ENCODE results near the gene HELZ. TPM values are rescaled to one million over a fixed set of nuclear protein-coding genes. Genes with fewer than 3 reads are reported as not detected.

Gene HELZ
- total and polyA plus RNA-seq, 9 donors = 8.4 to 72.8 (median 55.5) TPM

DNA sequence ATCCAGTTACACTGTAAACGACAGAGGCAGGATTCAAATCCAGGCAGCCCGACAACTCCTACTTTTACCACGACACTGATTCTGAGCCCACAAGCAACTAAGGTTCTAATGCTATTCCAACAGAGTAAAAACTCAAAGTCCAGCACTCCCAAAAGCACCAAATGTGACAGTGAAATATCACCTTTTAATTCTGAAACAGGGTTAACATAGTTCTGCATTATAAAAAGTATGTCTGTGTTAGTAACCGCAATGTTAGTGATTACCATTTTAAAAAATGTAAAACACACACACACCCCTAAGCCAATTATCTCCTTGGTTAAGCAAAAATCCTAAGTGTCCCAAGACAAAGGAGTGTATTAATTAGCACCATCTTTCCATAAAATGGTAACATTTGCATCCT lies 19.7 kb downstream of the HELZ start:
- TF ChIP-seq, protein P1, sequence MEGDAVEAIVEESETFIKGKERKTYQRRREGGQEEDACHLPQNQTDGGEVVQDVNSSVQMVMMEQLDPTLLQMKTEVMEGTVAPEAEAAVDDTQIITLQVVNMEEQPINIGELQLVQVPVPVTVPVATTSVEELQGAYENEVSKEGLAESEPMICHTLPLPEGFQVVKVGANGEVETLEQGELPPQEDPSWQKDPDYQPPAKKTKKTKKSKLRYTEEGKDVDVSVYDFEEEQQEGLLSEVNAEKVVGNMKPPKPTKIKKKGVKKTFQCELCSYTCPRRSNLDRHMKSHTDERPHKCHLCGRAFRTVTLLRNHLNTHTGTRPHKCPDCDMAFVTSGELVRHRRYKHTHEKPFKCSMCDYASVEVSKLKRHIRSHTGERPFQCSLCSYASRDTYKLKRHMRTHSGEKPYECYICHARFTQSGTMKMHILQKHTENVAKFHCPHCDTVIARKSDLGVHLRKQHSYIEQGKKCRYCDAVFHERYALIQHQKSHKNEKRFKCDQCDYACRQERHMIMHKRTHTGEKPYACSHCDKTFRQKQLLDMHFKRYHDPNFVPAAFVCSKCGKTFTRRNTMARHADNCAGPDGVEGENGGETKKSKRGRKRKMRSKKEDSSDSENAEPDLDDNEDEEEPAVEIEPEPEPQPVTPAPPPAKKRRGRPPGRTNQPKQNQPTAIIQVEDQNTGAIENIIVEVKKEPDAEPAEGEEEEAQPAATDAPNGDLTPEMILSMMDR (IDR thresholded peaks at IDR 0.05) = no peak
- TF ChIP-seq EP300 (IDR thresholded peaks at IDR 0.05) (no peak), POLR2A (IDR thresholded peaks at IDR 0.05) (no peak)
- H3K9me3 ChIP-seq = no peaks in the 10 kb centered on the region
- no peak overlapping the region for H3K27ac ChIP-seq
- intact Hi-C loops (cut with DNase I) = no loop called here
- 83 to 90% (median 87%) methylated on average over 4 of the region's 4 CpGs for WGBS, 3 donors
- no peak overlapping the region for H3K4me3 ChIP-seq
- DNase-seq = no peak
- H3K4me1 ChIP-seq (ENCODE audit: insufficient read depth) = peaks cover 1% of the 10 kb centered on the region
- H3K27me3 ChIP-seq = no peaks in the 10 kb centered on the region
- no peaks in the 10 kb centered on the region for H3K36me3 ChIP-seq

DNA sequence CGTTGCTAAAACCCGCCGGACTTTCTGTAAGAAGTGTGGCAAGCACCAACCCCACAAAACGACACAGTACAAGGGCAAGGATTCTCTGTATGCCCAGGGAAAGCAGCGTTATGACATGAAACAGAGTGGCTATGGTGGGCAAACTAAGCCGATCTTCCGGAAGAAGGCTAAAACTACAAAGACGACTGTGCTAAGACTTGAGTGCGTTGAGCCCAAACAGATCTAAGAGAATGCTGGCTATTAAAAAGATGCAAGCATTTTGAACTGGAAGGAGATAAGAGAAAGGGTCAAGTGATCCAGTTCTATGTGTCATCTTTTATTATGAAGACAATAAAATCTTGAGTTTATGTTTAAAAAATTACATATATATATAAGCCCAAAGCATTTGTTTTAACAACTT lies 20.3 kb downstream of the HELZ start:
- no peak overlapping the region for H3K27ac ChIP-seq
- peaks cover 1% of the 10 kb centered on the region for H3K4me1 ChIP-seq (ENCODE audit: insufficient read depth)
- intact Hi-C loops (cut with DNase I) = no loop called here
- DNase-seq = no peak
- WGBS, 3 donors = 94% methylated on average over 9 of the region's 9 CpGs
- TF ChIP-seq POLR2A (IDR thresholded peaks at IDR 0.05) (no peak), EP300 (IDR thresholded peaks at IDR 0.05) (no peak)
- TF ChIP-seq, protein P1 (IDR thresholded peaks at IDR 0.05) = no peak
- H3K4me3 ChIP-seq = no peak overlapping the region
- no peaks in the 10 kb centered on the region for H3K9me3 ChIP-seq
- H3K27me3 ChIP-seq = no peaks in the 10 kb centered on the region
- no peaks in the 10 kb centered on the region for H3K36me3 ChIP-seq

DNA sequence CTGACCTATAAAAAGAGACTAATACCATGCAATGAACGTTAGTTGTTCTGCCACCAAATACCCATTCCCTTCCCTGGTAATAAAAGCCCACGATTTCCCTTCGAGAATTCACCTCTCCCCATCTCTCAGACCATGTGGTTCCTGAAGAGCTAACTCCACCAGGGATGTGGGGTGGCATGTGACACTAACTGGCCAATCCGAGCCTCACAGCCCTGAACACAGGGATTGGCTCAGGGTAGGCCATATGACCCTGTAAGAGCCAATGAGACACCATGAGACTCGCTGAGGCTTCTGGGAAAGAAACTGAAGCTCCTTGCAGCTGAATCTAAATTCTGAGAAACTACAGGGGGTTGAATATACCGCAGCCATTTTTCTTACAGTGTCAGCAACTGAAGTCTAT lies 21.1 kb downstream of the HELZ start:
- intact Hi-C loops (cut with DNase I) = no loop called here
- TF ChIP-seq, protein P1 (IDR thresholded peaks at IDR 0.05) = no peak
- TF ChIP-seq EP300 (IDR thresholded peaks at IDR 0.05) = no peak
- Histone ChIP-seq H3K4me1 (ENCODE audit: insufficient read depth) (peaks cover 3% of the 10 kb centered on the region), H3K27ac (no peak overlapping the region), H3K9me3 (no peaks in the 10 kb centered on the region), H3K27me3 (no peaks in the 10 kb centered on the region), H3K36me3 (no peaks in the 10 kb centered on the region), H3K4me3 (no peak overlapping the region)
- DNase-seq = no peak
- 90 to 92% (median 92%) methylated on average over 6 of the region's 6 CpGs for WGBS, 3 donors

DNA sequence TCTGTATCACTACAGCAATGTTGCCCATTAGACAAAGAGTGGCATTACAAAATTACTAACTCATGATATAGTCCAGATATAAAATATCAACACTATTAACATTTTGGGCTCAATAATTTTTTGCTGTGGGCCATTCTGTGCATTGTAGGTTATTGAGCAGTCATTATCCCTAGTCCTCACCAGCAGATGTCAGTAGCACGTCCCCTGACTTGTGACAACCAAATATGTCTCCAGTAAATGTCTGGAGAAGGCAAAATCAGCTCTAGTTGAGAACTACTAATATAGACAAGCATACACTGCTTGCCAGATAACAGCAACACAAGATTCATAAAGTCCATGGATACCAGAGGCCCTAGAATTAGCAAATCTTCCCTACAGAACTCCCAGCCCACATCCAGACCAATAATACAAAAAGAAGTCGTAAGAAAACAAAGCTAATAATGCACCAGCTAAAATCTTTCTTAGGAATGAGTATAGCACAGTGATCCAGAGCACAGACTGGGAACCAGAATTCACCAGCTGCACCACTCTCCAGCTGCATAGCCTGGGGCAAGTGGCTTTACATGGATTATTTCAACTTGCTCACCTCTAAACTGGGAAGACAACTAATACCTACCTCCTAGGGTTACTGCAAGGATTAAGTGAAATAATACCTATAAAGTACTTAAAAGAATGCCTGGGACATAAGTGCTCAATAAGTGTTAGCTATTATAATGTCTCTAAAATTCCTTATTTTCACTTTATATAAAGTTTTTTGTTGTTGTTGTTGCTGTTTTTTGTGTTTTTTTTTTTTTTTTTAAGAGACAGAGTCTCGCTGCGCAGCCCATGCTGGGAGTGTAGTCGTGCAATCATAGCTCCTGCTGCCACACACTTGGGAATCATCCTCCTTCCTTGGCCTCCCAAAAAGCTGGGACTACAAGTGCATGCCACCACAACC lies 23.7 kb downstream of the HELZ start:
- H3K27ac ChIP-seq = no peak overlapping the region
- H3K27me3 ChIP-seq = no peaks in the 10 kb centered on the region
- WGBS, 3 donors = 91 to 94% (median 92%) methylated on average over 5 of the region's 5 CpGs
- H3K36me3 ChIP-seq = no peaks in the 10 kb centered on the region
- H3K4me3 ChIP-seq = no peak overlapping the region
- H3K4me1 ChIP-seq (ENCODE audit: insufficient read depth) = peaks cover 3% of the 10 kb centered on the region
- intact Hi-C loops (cut with DNase I) = no loop called here
- H3K9me3 ChIP-seq = no peaks in the 10 kb centered on the region
- no peak for DNase-seq
- TF ChIP-seq POLR2A (IDR thresholded peaks at IDR 0.05) = no peak
- no peak for TF ChIP-seq EP300 (IDR thresholded peaks at IDR 0.05)
- TF ChIP-seq, protein P1 (IDR thresholded peaks at IDR 0.05) = no peak

Data from ovary (tissue), 9 donors.